SK-MEL-5 (cell line): ENCODE results near the gene FAM240A. TPM values are rescaled to one million over a fixed set of nuclear protein-coding genes. Genes with fewer than 3 reads are reported as not detected.
A peak's percentile ranks its signal among the peaks of the same experiment; 100 is the strongest.

Source experiments
- DNase-seq: peaks from one replicate; pipeline ENCODE4 v3.0.0-alpha.2; 2016; ENCODE audit warnings: low read depth, low spot score
- in situ Hi-C: cut with HindIII; loops from 2 replicates; pipeline ENCODE4 v1.10.0; 2016; ENCODE audit warnings: low sequenced_read_pairs, high pct_unique_total_duplicates, low pct_unique_long_range_greater_than_20kb
- total RNA-seq: library from RNA; depleted of rRNA; stranded (reverse); fragments of >200 nt; shearing (Covaris generic); gene quantifications from 2 replicates; pipeline ENCODE4 v1.2.3, GENCODE V29; 2014

FAM240A gene
- total RNA-seq, 1 experiment from 2014 or later: not detected

- no peak for DNase-seq
- in situ Hi-C loops: no loop called here
Observed at GRCh38 chr3:46648096-46648495, 35.8 kb downstream of the FAM240A start.

- DNase-seq: no peak
- in situ Hi-C loops: no loop called here
Observed at GRCh38 chr3:46649436-46649835, 37.1 kb downstream of the FAM240A start.

GRCh38 chr3:46651084-46651483 lies 38.8 kb downstream of the FAM240A start:
- no peak for DNase-seq
- in situ Hi-C loops: no loop called here

GRCh38 chr3:46655271-46655670 lies 42.9 kb downstream of the FAM240A start:
- in situ Hi-C loops: no loop called here
- DNase-seq: no peak

- no peak for DNase-seq
- in situ Hi-C loops: no loop called here
Observed at GRCh38 chr3:46656778-46657556, 44.6 kb downstream of the FAM240A start.

- no peak for DNase-seq
- in situ Hi-C loops: no loop called here
Observed at GRCh38 chr3:46659285-46659684, 47.0 kb downstream of the FAM240A start.

- in situ Hi-C loops: no loop called here
- DNase-seq: no peak
Observed at GRCh38 chr3:46660003-46660402, 47.7 kb downstream of the FAM240A start.

- in situ Hi-C loops: no loop called here
- DNase-seq: peak; percentile 21
Observed at GRCh38 chr3:46660543-46661523, 48.5 kb downstream of the FAM240A start.

- in situ Hi-C loops: no loop called here
- DNase-seq: no peak
Observed at GRCh38 chr3:46661776-46662766, 49.7 kb downstream of the FAM240A start.

GRCh38 chr3:46662771-46663551 lies 50.6 kb downstream of the FAM240A start:
- DNase-seq: no peak
- in situ Hi-C loops: no loop called here

- in situ Hi-C loops: no loop called here
Observed at GRCh38 chr3:46663591-46664135, 51.3 kb downstream of the FAM240A start.

GRCh38 chr3:46664188-46664970 lies 52.1 kb downstream of the FAM240A start:
- no peak for DNase-seq
- in situ Hi-C loops: no loop called here

More at GRCh38 chr3:46663591-46664135, 51.3 kb downstream of the FAM240A start:
- peak; percentile 16 for DNase-seq

GRCh38 chr3:46664971-46665762 lies 52.8 kb downstream of the FAM240A start:
- no peak for DNase-seq
- in situ Hi-C loops: no loop called here

- in situ Hi-C loops: no loop called here
- no peak for DNase-seq
Observed at GRCh38 chr3:46665763-46666452, 53.6 kb downstream of the FAM240A start.

GRCh38 chr3:46666453-46666845 lies 54.1 kb downstream of the FAM240A start:
- in situ Hi-C loops: no loop called here
- no peak for DNase-seq
